ENCODE results near the gene FAM25A.
"Not testable (repeated sequence)": the region's sequence is repeated elsewhere in the genome, so short reads cannot be mapped to it uniquely, and the experiment has no call there.

DNA sequence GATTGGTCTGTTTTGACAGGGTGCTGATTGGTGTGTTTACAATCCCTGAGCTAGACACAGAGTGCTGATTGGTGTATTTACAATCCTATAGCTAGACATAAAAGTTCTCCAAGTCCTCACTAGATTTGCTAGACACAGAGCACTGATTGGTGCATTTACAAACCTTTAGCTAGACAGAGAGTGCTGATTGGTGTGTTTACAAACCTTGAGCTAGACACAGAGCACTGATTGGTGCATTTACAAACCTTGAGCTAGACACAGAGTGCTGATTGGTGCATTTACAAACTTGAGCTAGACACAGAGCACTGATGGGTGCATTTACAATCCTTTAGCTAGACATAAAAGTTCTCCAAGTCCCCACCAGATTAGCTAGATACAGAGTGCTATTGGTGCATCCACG, 10.3 kb downstream of the FAM25A start:
- TF ChIP-seq, protein P1, sequence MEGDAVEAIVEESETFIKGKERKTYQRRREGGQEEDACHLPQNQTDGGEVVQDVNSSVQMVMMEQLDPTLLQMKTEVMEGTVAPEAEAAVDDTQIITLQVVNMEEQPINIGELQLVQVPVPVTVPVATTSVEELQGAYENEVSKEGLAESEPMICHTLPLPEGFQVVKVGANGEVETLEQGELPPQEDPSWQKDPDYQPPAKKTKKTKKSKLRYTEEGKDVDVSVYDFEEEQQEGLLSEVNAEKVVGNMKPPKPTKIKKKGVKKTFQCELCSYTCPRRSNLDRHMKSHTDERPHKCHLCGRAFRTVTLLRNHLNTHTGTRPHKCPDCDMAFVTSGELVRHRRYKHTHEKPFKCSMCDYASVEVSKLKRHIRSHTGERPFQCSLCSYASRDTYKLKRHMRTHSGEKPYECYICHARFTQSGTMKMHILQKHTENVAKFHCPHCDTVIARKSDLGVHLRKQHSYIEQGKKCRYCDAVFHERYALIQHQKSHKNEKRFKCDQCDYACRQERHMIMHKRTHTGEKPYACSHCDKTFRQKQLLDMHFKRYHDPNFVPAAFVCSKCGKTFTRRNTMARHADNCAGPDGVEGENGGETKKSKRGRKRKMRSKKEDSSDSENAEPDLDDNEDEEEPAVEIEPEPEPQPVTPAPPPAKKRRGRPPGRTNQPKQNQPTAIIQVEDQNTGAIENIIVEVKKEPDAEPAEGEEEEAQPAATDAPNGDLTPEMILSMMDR (IDR thresholded peaks at IDR 0.05; ENCODE audit: insufficient read depth, low read length): not testable (repeated sequence)
- TF ChIP-seq GABPA (IDR thresholded peaks at IDR 0.05; ENCODE audit: low read depth): not testable (repeated sequence)
